Gastrocnemius medialis (tissue), 4 donors: ENCODE measurements around the gene RPL22. TPM values are rescaled to one million over a fixed set of nuclear protein-coding genes. Genes with fewer than 3 reads are reported as not detected.
A peak's percentile ranks its signal among the peaks of the same experiment; 100 is the strongest.

Experiments
- ATAC-seq, 2 donors: fragments of 150-250 bp; one replicate each; pipeline ENCODE4 v1.9.1; 2016
- DNase-seq, 2 donors: peaks; one replicate each; pipeline ENCODE4 v3.0.0-alpha.2; 2019
- H3K27ac ChIP-seq, 4 donors: fragments of 200-600 bp; sonication (generic); 1 replicate in 1 of 4; 2 replicates in 3 of 4; pipeline ENCODE4 v1.5.1; 2016 to 2018; ENCODE audit warnings: mild to moderate bottlenecking in 2 of 4, moderate library complexity in 1 of 4
- H3K27me3 ChIP-seq, 3 donors: fragments of 200-600 bp; sonication (generic) in 2 of 3; 1 replicate in 1 of 3; 2 replicates in 2 of 3; pipeline versions ENCODE4 v1.5.1 to v1.6.0; 2016 to 2019; ENCODE audit warnings: mild to moderate bottlenecking in 1 of 3, moderate library complexity in 1 of 3
- H3K36me3 ChIP-seq, 2 donors: fragments of 200-600 bp; sonication (generic) in 1 of 2; one replicate each; pipeline ENCODE4 v1.5.1; 2017 to 2018
- H3K4me1 ChIP-seq, 2 donors: fragments of 200-600 bp; sonication (generic) in 1 of 2; one replicate each; pipeline ENCODE4 v1.5.1; 2016 to 2017; ENCODE audit warnings: mild to moderate bottlenecking in 2 of 2
- H3K4me3 ChIP-seq, 4 donors: fragments of 200-600 bp; sonication (generic) in 3 of 4; 1 replicate in 1 of 4; 2 replicates in 3 of 4; pipeline ENCODE4 v1.5.1; 2016 to 2019; ENCODE audit warnings: mild to moderate bottlenecking in 2 of 4
- H3K9me3 ChIP-seq, 3 donors: fragments of 200-600 bp; sonication (generic) in 2 of 3; 1 replicate in 1 of 3; 2 replicates in 2 of 3; pipeline ENCODE4 v1.5.1; 2016 to 2019
- CTCF ChIP-seq, 5 experiments: fragments of 450-650 bp in 3 of 5; fragments of 200-600 bp in 2 of 5; sonication (generic) in 2 of 5; IDR thresholded peaks in 4 of 5; conservative IDR thresholded peaks in 1 of 5; 1 replicate in 4 of 5; 2 replicates in 1 of 5; pipeline ENCODE4 v1.5.1; 2016 to 2019; ENCODE audit warnings: antibody characterized with exemption in 5 of 5, mild to moderate bottlenecking in 3 of 5, moderate library complexity in 3 of 5
- POLR2A ChIP-seq, 2 donors: fragments of 450-650 bp; IDR thresholded peaks; one replicate each; pipeline ENCODE4 v1.6.1; 2017; ENCODE audit warnings: antibody characterized with exemption in 2 of 2, mild to moderate bottlenecking in 2 of 2, moderate library complexity in 2 of 2
- in situ Hi-C, 4 donors: fragments of 200-750 bp; cut with MboI; loops; one replicate each; pipeline versions ENCODE4 v1.15.0 to v1.8.0; 2017; ENCODE audit warnings: low sequenced_read_pairs in 4 of 4
- intact Hi-C: fragments of 100-400 bp; cut with DNase I; formaldehyde crosslinking; loops from one replicate; pipeline ENCODE4 v1.15.1; 2023; ENCODE audit warnings: low total_unique reads
- total RNA-seq, 4 donors: library from RNA; depleted of rRNA; stranded (reverse); fragments of >200 nt; gene quantifications; one replicate each; pipeline versions ENCODE4 v1.1.0 to v1.2.3, GENCODE V29; 2016

Gene RPL22
- total RNA-seq, 4 donors from 2014 or later = 95.2 to 132 (median 121) TPM

GRCh38 chr1:6188466-6188865, 10.9 kb downstream of the RPL22 start:
- in situ Hi-C loops = no loop called here
- no peaks in the 10 kb centered on the region for H3K27me3 ChIP-seq
- no peak for DNase-seq
- no peaks in the 10 kb centered on the region for H3K9me3 ChIP-seq
- no peak for ATAC-seq
- TF ChIP-seq CTCF (IDR thresholded peaks at IDR 0.05 in 4 of 5, conservative IDR thresholded peaks at IDR 0.05 in 1 of 5) (no peak), POLR2A (IDR thresholded peaks at IDR 0.05) (no peak)
- no peak overlapping the region for H3K27ac ChIP-seq
- H3K4me1 ChIP-seq = no peaks in the 10 kb centered on the region
- peaks cover 0 to 71% of the 10 kb centered on the region in 2 donors for H3K36me3 ChIP-seq
- intact Hi-C loops = no loop called here
- no peak overlapping the region for H3K4me3 ChIP-seq

- Histone ChIP-seq H3K36me3 (peaks cover 0 to 47% of the 10 kb centered on the region in 2 donors), H3K9me3 (no peaks in the 10 kb centered on the region), H3K27me3 (peaks cover 4 to 14% (median 11%) of the 10 kb centered on the region in 3 donors), H3K27ac (no peak overlapping the region), H3K4me1 (no peaks in the 10 kb centered on the region), H3K4me3 (no peak overlapping the region)
- intact Hi-C loops = no loop called here
- ATAC-seq (no peak), DNase-seq (no peak)
- in situ Hi-C loops = no loop called here
- TF ChIP-seq CTCF (IDR thresholded peaks at IDR 0.05 in 4 of 5, conservative IDR thresholded peaks at IDR 0.05 in 1 of 5) (peak in 1 of 5 experiments; percentile 11), POLR2A (IDR thresholded peaks at IDR 0.05) (no peak)
Measured at GRCh38 chr1:6185635-6186382, 13.6 kb downstream of the RPL22 start.

GRCh38 chr1:6185151-6185550, 14.2 kb downstream of the RPL22 start:
- Histone ChIP-seq H3K36me3 (peaks cover 0 to 41% of the 10 kb centered on the region in 2 donors), H3K27me3 (peaks cover 8 to 18% (median 14%) of the 10 kb centered on the region in 3 donors), H3K4me3 (no peak overlapping the region), H3K27ac (no peak overlapping the region), H3K4me1 (no peaks in the 10 kb centered on the region), H3K9me3 (no peaks in the 10 kb centered on the region)
- in situ Hi-C loops = no loop called here
- no peak for ATAC-seq
- intact Hi-C loops = no loop called here
- TF ChIP-seq CTCF (IDR thresholded peaks at IDR 0.05 in 4 of 5, conservative IDR thresholded peaks at IDR 0.05 in 1 of 5) = no peak
- no peak for TF ChIP-seq POLR2A (IDR thresholded peaks at IDR 0.05)
- no peak for DNase-seq

GRCh38 chr1:6184083-6184783, 15.2 kb downstream of the RPL22 start:
- H3K27ac ChIP-seq = no peak overlapping the region
- TF ChIP-seq POLR2A (IDR thresholded peaks at IDR 0.05) = no peak
- no peak for TF ChIP-seq CTCF (IDR thresholded peaks at IDR 0.05 in 4 of 5, conservative IDR thresholded peaks at IDR 0.05 in 1 of 5)
- peaks cover 0 to 32% of the 10 kb centered on the region in 2 donors for H3K36me3 ChIP-seq
- H3K4me1 ChIP-seq = no peaks in the 10 kb centered on the region
- in situ Hi-C loops (no loop called here), intact Hi-C loops (no loop called here)
- H3K4me3 ChIP-seq = no peak overlapping the region
- no peaks in the 10 kb centered on the region for H3K9me3 ChIP-seq
- no peak for ATAC-seq
- peaks cover 8 to 18% (median 15%) of the 10 kb centered on the region in 3 donors for H3K27me3 ChIP-seq
- no peak for DNase-seq
